Germinal center (tissue), 1 donor: ENCODE data around the gene SCARB1.

ENCODE experiments used
- DNase-seq: peaks from one replicate; pipeline ENCODE4 v3.0.0; 2012; ENCODE audit warnings: mixed read lengths, low spot score

The SCARB1 gene

GRCh38 chr12:124862768-124863415, 772 bp downstream of the SCARB1 start:
- peak; percentile 45 for DNase-seq

- DNase-seq: no peak
These were observed 1.6 kb downstream of the SCARB1 start for GRCh38 chr12:124861898-124862676.

DNA sequence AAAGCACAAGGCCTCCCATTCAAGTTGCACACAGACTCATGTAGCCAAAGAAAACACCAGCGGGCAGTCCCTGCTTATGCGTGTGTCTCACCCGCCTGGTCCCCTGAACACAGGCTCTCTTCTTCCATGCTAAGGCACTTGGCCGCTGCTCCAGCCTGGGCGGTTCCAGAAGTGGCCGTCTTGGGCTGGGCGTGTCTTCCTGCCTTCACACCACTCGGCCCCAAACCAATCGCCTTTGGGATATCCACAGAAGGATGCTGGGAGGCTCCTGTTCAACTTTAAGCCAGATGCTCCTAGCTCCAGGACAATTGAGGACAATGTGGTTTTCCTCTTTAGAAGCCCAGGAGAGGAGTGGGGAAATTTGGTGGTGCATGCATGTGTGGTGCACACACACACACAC, 2.2 kb downstream of the SCARB1 start:
- DNase-seq: no peak

DNA sequence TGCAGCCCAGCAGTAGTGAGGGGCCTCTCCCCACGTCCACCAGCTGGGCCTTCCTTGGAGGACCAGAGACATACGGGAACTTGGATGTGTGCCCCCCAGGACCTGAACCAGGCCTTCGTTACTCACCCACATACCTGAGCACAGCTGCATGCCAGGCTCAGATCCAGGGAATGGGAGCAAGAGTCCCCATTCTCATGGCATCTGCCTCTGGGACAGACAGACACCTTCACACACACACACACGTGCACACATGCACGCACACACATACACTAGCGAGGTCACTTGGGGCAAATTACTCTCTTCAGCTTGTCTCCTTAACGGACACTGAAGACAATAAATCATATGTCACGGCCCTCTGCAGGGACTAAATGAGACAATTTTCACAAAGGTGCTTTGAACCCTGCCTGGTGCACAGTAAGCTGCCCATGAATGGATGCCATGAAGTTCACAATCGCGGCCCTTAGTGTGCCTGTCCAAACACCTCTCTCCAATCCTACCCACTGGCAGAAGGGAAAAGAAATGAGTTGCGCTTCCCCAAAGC, 5.7 kb downstream of the SCARB1 start:
- DNase-seq: no peak

DNA sequence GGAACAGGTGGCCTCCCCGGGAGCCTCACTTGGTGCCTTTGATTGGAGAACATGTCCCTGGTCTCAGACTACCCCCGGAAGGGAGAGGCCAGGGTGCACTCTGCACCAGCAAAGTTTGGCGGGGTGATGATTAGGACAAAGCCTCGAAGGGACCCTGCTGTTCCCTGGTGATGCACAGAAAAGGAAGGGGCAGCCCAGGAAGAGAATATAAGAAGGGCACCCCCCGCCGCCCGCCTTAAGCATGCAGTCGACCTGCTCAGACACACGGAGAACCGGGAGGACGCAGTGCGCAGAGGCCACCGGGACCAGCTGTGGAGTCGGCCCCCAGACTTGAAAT, 6.9 kb downstream of the SCARB1 start:
- DNase-seq: no peak

DNA sequence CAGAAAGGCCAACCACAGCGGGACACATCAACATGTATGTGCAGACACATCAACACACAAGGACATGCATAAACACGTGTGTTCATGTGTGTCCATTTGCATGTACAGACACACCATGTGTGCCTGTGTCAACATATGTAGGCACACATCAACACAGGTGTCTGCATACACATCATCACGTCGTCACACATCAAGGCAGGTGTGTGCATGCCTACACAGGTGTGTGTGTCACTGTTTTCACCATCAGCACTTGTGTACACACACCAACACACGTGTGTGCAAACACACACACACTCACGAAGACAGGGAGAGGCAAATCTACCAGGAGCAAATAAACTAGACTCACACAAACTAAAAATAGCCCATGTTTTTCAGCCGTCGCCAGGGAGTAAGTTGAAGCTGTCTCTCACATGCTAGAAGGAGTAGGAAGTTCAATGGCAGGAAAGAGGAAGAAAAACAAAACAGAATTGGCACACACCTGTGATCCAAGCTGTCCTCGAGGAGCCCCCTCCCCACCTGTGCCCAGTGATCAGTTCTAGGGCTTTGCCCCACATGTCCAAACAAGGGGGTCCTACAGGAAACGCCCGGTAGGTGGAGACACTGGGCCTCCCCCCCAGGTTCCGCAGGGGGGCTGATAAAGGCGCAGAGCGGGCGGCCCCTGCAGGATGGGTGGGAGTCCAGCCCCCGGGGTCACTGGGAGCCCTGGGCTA, 7.4 kb downstream of the SCARB1 start:
- DNase-seq: peak; percentile 51

DNA sequence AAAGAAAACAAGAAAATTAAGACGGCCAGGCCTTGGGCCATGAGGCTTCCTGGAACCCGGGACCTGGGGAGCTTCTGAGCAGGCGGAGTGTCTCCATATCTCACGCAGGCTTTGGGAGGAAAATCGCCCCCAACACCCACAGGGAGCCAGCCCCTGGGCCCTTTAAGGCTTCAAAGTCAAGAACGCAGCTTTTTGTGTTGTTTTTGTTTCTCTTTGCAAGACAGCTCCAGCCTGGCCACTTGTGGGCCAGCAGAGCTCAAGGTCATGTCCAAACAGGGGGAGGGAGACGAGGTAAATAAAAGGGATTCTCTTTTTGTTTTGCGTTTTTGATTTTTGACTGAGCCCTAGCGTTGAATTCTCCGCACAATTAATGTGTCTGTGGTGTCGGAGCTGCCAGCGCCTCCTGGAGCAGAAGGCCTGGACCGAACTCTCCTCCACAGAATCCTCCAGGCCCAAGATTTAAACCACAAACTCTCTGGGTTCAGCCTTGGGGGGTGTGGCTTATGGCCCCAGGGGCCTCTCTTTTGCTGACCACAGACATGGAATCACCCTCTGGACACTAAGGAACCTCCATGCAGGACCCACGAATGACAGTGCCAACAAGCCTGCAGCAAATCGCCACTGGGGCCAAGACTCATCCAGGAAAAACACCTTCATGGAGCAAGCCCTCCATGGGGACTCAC, 8.2 kb downstream of the SCARB1 start:
- no peak for DNase-seq

DNA sequence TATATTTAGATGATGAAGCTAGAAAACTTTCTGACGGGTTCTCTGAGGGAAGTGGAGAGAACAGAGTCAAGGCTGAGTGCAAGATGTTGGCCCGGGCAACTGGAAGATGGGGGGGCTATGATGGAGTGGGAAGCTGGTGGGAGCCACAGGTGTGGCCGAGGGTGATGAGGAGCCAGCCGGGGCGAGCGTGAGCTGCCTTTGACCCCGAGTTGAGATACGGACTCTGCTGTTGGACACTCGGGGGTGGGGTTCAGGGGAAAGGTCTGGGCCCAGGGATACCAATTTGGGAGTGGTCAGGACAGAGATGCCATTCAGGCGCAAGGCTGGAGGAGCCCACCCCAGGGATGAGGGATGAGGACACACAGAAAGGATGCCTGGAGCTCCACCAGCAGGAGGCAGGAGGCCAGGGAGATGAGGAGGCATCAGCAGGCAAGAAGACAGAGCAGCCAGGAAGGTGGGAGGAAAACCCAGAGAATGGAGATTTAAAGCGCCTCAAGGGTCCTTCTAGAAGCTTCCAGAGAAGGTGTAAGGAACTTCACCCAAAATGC, 9.0 kb downstream of the SCARB1 start:
- DNase-seq: no peak

DNA sequence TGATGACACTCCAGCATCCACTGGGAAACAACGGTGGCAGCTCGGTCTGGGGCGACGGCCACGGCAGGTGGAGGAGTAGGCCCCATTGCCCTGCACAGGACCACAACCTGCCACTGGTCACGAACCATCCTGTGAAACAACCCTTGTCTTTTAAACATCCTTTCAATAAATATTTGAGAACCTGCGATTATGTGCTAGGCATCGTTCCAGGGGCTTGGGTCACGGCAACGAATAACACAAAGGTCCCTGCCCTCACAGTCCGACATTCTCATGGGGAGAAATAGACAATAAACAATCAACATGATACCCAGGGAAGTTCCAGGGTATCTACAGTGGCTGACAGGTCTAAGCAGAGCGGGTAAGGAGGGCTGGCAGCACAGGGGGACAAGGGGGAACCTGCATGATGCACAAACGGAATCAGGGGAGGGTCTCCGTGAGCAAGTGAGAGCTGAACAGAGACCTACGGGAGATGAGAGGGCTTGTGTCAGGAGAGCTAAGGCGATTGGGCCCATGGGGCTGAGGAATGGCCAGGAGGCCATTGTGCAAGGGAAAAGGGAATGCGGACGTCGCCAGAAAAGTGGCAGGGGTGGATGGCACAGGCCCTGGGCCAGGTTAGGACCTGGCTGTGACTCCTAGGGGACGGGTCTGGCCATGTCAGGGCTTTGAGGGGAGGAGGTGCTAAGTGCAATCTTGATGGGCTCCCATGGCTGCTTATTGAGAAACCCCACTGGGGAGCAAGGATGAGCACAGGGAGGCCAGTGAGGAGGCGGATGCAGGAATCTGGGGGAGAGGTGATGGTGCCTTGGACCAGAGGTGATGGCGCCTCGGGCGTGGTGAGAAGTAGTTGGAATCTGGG, 9.7 kb downstream of the SCARB1 start:
- DNase-seq: no peak

DNA sequence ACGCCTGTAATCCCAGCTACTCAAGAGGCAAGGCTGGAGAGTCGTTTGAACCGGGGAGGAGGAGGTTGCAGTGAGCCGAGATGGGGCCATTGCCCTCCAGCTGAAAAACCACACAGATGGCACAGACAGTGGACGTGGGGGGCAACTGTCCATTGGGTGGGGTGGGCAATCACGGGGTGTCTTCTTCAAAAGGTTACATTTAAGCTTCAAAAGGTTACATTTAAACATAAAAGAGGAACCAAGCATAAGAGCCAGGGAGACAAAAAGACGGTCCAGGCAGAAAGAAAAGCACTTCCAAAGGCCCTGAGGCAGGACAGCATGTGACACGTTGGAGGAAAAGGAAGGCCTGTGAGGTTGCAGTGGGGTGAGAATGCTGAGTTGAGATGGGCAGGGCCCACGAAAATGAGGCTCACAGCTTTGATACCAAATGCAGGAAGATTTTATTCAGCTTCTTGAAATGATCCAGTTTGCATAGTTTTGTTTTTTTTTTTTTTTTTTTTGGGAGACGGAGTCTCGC, 10.7 kb downstream of the SCARB1 start:
- no peak for DNase-seq

- DNase-seq: no peak
These were observed 11.3 kb downstream of the SCARB1 start for GRCh38 chr12:124852329-124852831.

GRCh38 chr12:124851342-124851741, 12.3 kb downstream of the SCARB1 start:
- DNase-seq: no peak

DNA sequence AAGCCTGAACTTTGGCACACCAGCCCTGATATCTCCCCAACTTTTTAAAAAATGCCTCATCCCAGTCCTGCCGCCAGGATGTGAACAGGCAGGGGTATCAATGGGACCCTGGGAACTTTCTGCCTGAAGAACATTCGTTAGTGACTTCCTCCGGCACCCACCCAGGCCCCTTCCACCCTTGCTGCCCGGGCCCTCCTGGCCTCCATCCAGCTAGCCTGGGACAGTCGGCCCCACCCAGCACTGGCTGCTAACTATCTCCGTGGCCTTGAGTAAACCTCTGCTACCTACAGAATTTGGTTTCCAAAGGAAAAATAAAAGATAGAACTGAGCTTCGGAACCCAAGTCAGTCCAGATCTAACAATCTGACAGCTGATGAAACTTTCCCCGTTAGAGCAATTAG, 14.3 kb downstream of the SCARB1 start:
- DNase-seq: no peak

DNA sequence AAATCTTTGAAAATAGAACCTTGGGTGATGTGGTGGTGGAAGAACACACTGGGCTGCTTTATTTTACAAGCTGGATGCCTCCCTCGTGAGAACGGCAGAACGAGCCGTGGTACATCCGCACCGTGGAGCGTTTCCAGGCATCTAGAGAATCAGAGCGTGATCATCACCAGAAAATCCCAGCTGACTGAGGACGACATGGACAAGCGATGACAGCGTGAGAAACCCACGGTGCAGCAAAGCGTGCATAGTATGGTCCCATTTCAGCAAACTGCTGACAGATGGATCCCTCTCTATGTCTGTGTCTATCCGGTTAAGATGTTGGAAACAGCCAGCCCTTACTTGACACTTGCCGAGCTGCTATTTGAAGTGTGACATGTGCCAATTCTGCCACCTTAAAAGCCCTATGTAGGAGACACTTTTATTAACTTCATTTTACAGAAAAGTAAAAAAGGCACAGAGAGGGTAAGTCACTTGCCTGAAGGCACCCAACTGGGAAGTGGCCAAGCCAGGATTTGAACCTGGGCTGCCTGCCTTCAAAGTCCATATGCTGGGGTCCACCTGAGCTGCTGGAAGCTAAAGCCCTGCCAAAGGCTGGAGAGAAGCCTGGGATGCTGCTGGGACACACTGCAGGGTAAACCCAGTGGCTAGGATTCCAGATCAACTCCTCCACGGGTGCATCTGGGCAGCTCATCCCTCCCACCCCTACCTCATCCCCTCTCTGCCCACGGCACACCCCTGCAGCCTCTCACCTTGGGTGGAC, 14.9 kb downstream of the SCARB1 start:
- no peak for DNase-seq

DNA sequence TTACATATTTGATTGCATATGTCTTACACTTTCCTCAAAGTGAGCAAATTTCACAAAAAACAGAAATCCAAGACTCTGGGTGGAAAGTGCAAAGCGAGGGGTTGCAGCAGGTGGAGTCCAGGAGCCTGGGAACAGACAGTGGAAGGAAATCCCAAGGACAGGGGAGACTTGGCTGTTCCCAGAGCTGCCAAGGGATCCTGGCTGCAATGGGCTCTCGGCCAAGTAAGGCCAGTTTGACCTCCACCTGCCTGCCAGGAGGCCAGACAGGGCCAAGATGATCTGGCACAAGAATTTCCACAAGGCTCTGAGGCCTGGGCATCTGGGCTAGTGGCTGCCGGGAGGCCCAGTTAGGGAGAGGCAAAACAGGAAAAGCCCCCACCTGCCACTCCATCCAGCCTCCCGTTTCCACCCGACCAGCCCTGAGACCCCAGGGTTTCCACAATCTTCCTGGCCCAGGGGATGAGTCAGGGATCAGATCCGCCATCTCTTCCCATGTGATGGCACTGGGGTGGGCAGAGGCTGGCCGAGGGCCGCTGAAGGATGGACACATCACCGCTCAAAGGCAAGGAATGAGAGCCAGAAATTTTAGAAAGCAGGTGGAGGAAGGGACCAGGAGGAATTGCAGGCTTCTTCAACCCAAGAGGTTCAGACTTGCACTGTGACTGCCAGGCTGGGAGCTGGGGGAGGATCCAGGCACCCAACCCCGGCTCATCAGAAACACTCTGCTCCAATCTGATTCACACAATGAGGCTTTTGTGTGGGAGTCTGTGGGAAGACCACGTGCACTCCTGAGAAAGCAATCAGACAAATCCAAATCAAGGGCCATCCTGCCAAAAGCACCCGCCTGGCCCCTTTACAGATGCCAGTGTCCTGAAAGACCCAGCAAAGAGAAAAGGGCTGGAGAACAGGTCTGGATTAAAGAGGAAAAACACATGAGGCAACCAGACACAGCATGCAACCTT, 16.3 kb downstream of the SCARB1 start:
- no peak for DNase-seq

- no peak for DNase-seq
These were observed 19.0 kb downstream of the SCARB1 start for GRCh38 chr12:124844411-124845397.

GRCh38 chr12:124842800-124843510, 20.7 kb downstream of the SCARB1 start:
- no peak for DNase-seq
